GM12878 (cell line): ENCODE measurements around the gene P2RY1.

Source experiments
- CBFB ChIP-seq: IDR thresholded peaks from 2 replicates; pipeline ENCODE4 v1.6.1; 2016; ENCODE audit warnings: antibody characterized with exemption, low read depth
- CTCF ChIP-seq, 3 experiments: IDR thresholded peaks in 2 of 3; conservative IDR thresholded peaks in 1 of 3; 2 replicates each; pipeline ENCODE4 v1.5.1; 2011; ENCODE audit warnings: low read depth in 3 of 3, low read length in 3 of 3, mild to moderate bottlenecking in 3 of 3, control low read depth in 2 of 3, moderate library complexity in 2 of 3, inconsistent platforms in 1 of 3, mixed read lengths in 1 of 3; ENCODE audit not compliant: control insufficient read depth in 2 of 3, insufficient read depth in 1 of 3; ENCODE audit errors: extremely low read depth in 1 of 3
- JUND ChIP-seq: IDR thresholded peaks from 2 replicates; pipeline ENCODE4 v1.6.1; 2012; ENCODE audit warnings: low read depth, mild to moderate bottlenecking, low read length, improper control_type of control experiment, moderate library complexity
- MAX ChIP-seq: IDR thresholded peaks from 2 replicates; pipeline ENCODE4 v1.6.1; 2012; ENCODE audit warnings: low read depth, low read length, improper control_type of control experiment
- POLR2A ChIP-seq: IDR thresholded peaks from 2 replicates; pipeline ENCODE4 v1.6.1; 2011; ENCODE audit warnings: low read depth, mild to moderate bottlenecking, low read length
- POU2F2 ChIP-seq: IDR thresholded peaks from 3 replicates; pipeline ENCODE4 v1.6.1; 2011; ENCODE audit warnings: low read depth, mild to moderate bottlenecking, low read length, borderline replicate concordance
- RUNX3 ChIP-seq: IDR thresholded peaks from 2 replicates; pipeline ENCODE4 v1.6.1; 2012; ENCODE audit warnings: low read length, inconsistent platforms
- USF2 ChIP-seq: IDR thresholded peaks from 2 replicates; pipeline ENCODE4 v1.6.1; 2011; ENCODE audit warnings: low read depth, low read length, improper control_type of control experiment, borderline replicate concordance
- YBX1 ChIP-seq: fragments of 450-650 bp; IDR thresholded peaks from 2 replicates; pipeline ENCODE4 v1.6.1; 2016; ENCODE audit warnings: antibody characterized with exemption

- no peak for TF ChIP-seq USF2
- no peak for TF ChIP-seq RUNX3
- no peak for TF ChIP-seq POU2F2
- TF ChIP-seq CTCF (IDR thresholded peaks at IDR 0.05 in 2 of 3, conservative IDR thresholded peaks at IDR 0.05 in 1 of 3; ENCODE audit: control insufficient read depth in 2 of 3, extremely low read depth in 1 of 3, insufficient read depth in 1 of 3, low read depth in 3 of 3, low read length in 3 of 3), result no peak
- no peak for TF ChIP-seq MAX
- TF ChIP-seq CBFB, result no peak
- TF ChIP-seq POLR2A, result no peak
- TF ChIP-seq YBX1, result no peak
- no peak for TF ChIP-seq JUND
These were observed 47.8 kb upstream of the P2RY1 start for GRCh38 chr3:152786977-152787681.
